Uterus (tissue), 4 donors: ENCODE data around the gene ALDH4A1. TPM values are rescaled to one million over a fixed set of nuclear protein-coding genes. Genes with fewer than 3 reads are reported as not detected.

Experiments used
- DNase-seq, 2 donors: peaks; one replicate each; pipeline ENCODE4 v3.0.0-alpha.2; 2019 to 2020
- H3K27ac ChIP-seq, 2 donors: fragments of 200-600 bp; sonication (generic); 1 replicate in 1 of 2; 2 replicates in 1 of 2; pipeline ENCODE4 v1.5.1; 2016 to 2018
- H3K27me3 ChIP-seq, 2 donors: fragments of 200-600 bp; sonication (generic); one replicate each; pipeline ENCODE4 v1.5.1; 2018 to 2019; ENCODE audit warnings: control low read depth in 1 of 2
- H3K36me3 ChIP-seq, 2 donors: fragments of 200-600 bp; sonication (generic); one replicate each; pipeline ENCODE4 v1.5.1; 2019; ENCODE audit warnings: control low read depth in 1 of 2
- H3K4me1 ChIP-seq, 2 donors: fragments of 200-600 bp; sonication (generic); one replicate each; pipeline ENCODE4 v1.5.1; 2018 to 2019; ENCODE audit warnings: control low read depth in 1 of 2
- H3K4me3 ChIP-seq, 2 donors: fragments of 200-600 bp; sonication (generic); 1 replicate in 1 of 2; 2 replicates in 1 of 2; pipeline ENCODE4 v1.5.1; 2018 to 2019; ENCODE audit warnings: mild to moderate bottlenecking in 1 of 2
- H3K9me3 ChIP-seq, 2 donors: fragments of 200-600 bp; sonication (generic); one replicate each; pipeline ENCODE4 v1.5.1; 2019; ENCODE audit warnings: control low read depth in 1 of 2
- CTCF ChIP-seq, 4 experiments: fragments of 200-600 bp in 2 of 4; fragments of 450-650 bp in 2 of 4; sonication (generic) in 2 of 4; IDR thresholded peaks; one replicate each; pipeline ENCODE4 v1.5.1; 2016 to 2019; ENCODE audit warnings: antibody characterized with exemption in 4 of 4, mild to moderate bottlenecking in 2 of 4, moderate library complexity in 1 of 4
- POLR2A ChIP-seq, 2 donors: fragments of 450-650 bp; IDR thresholded peaks; one replicate each; pipeline ENCODE4 v1.6.1; 2016; ENCODE audit warnings: antibody characterized with exemption in 2 of 2, mild to moderate bottlenecking in 1 of 2, moderate library complexity in 1 of 2
- intact Hi-C: fragments of 100-400 bp; cut with DNase I; formaldehyde crosslinking; loops from one replicate; pipeline ENCODE4 v1.15.1; 2023; ENCODE audit warnings: low total_unique reads
- total RNA-seq, 4 donors: library from RNA; depleted of rRNA in 3 of 4; stranded (reverse); fragments of >200 nt in 3 of 4; gene quantifications; one replicate each; pipeline versions ENCODE4 v1.1.0 to v1.2.4, GENCODE V29; 2014 to 2023
- donor health status: DM: yes; HTN: yes; CAD: no.

ALDH4A1 gene
- total RNA-seq, 4 donors from 2014 or later = 2.6 to 18.5 (median 10.3) TPM

DNA sequence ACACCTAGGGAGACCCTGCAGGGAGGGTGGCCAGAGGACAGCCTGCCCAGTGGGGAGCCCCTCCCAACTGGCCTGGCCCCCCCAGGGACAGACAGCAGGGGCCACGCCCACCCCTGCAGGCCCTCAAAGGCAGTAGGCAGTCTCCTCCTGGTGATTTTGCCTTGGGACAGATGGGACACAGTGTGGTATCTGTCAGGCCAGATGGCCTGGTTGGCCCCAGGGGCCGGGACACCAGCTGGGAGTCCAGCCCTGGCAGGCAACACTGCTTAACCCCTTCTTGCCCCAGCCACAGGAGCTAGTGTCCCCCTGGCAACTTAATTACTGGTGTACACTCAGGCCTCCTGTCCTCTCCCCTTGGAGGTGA, 36.3 kb upstream of the ALDH4A1 start:
- Histone ChIP-seq H3K4me1 (peaks cover 0 to 20% of the 10 kb centered on the region in 2 donors), H3K27me3 (no peaks in the 10 kb centered on the region), H3K9me3 (no peaks in the 10 kb centered on the region), H3K36me3 (no peaks in the 10 kb centered on the region), H3K27ac (no peak overlapping the region), H3K4me3 (no peak overlapping the region)
- TF ChIP-seq CTCF (IDR thresholded peaks at IDR 0.05) (no peak), POLR2A (IDR thresholded peaks at IDR 0.05) (no peak)
- no peak for DNase-seq
- intact Hi-C loops = no loop called here

DNA sequence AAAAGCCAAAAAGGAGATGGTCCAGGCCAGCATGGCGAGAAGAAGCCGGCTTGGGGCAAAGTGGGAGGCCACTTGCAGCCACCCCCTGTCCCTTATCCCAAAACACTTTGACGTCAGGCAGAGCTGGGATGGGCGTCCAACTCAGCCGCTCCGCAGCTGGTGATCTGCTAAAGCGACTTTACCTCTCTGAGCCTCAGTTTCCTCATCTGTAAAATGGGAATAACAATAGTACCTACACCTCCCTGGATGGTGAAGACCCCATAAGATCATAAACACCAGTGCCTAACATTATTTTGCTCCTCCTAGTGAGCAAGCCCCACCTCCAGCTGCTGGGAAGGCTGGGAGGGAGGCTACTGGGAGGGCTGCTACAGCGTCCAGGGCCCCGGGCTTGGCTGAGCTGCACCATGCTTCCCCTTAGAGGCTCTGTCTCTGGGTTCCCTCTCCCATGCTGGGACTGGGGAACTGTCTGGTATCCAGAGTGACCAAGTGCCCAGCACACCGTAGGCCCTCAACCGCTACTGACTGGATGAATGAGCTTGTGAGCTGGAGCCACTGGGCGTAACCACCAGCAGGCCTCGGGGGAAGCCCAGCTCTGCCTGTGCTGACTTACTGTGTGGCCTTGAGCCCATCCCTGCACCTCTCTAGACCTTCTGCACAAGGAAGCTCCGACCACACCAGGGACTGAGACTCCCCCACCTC, 35.8 kb upstream of the ALDH4A1 start:
- H3K36me3 ChIP-seq = no peaks in the 10 kb centered on the region
- TF ChIP-seq POLR2A (IDR thresholded peaks at IDR 0.05) (no peak), CTCF (IDR thresholded peaks at IDR 0.05) (no peak)
- H3K27ac ChIP-seq = no peak overlapping the region
- peaks cover 0 to 20% of the 10 kb centered on the region in 2 donors for H3K4me1 ChIP-seq
- intact Hi-C loops = no loop called here
- no peak for DNase-seq
- no peak overlapping the region for H3K4me3 ChIP-seq
- no peaks in the 10 kb centered on the region for H3K9me3 ChIP-seq
- H3K27me3 ChIP-seq = no peaks in the 10 kb centered on the region

DNA sequence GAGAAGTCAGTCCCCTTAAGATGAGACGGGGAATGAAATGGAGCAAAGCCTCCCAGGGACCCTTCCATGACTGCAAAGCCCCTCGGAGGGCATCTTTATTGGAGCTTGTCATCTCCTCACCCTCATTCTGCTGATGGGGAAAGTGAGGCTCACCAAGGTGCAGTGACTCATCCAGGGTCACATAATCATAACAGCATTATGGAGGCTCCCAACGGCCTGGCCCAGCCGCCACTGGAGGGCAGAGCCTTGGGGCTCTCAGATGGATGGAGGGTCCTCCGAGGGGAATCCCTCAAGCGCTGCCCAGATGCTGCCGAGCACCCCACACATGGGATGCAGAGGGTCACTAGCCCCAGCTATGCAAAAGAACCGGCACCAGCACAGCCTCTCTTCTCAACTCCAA, 35.2 kb upstream of the ALDH4A1 start:
- Histone ChIP-seq H3K4me1 (peaks cover 0 to 20% of the 10 kb centered on the region in 2 donors), H3K27me3 (no peaks in the 10 kb centered on the region), H3K36me3 (no peaks in the 10 kb centered on the region), H3K9me3 (no peaks in the 10 kb centered on the region), H3K4me3 (no peak overlapping the region), H3K27ac (no peak overlapping the region)
- no peak for TF ChIP-seq POLR2A (IDR thresholded peaks at IDR 0.05)
- no peak for TF ChIP-seq CTCF (IDR thresholded peaks at IDR 0.05)
- intact Hi-C loops = no loop called here
- no peak for DNase-seq

DNA sequence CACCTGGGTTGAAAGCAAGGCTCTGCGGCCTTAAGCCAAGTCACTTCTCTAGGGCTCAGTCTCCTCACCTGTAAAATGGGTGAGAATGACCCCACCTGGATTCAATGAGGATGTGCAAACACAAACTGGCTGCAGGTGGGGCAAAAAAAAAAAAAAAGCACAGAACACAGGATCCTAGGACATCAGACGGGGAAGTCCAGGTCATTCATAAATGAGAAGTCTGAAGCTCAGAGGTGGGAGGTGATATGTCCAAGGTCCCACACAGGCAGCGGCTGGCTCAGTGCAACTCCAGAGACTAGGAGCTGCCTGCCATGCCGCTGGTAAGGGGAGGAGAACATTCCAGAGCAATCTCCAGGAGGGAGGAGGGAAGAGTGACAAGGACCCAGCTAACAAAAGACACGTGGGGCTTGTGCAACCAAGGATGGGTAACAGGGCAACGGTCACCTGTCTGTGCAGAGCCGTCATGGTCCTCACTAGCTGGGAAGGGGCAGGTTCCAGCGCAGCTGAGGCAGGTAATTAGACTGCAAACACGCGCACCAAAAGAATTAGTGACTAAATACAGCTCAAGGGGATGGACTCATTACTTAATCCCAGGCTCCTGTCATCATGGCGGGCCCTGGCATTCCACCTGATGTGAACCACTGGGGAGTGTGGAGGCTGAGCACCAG, 34.6 kb upstream of the ALDH4A1 start:
- intact Hi-C loops = no loop called here
- no peak overlapping the region for H3K27ac ChIP-seq
- no peak overlapping the region for H3K4me3 ChIP-seq
- no peaks in the 10 kb centered on the region for H3K36me3 ChIP-seq
- DNase-seq = no peak
- H3K27me3 ChIP-seq = no peaks in the 10 kb centered on the region
- TF ChIP-seq CTCF (IDR thresholded peaks at IDR 0.05) (no peak), POLR2A (IDR thresholded peaks at IDR 0.05) (no peak)
- peaks cover 0 to 20% of the 10 kb centered on the region in 2 donors for H3K4me1 ChIP-seq
- no peaks in the 10 kb centered on the region for H3K9me3 ChIP-seq

GRCh38 chr1:18936471-18936813, 34.1 kb upstream of the ALDH4A1 start:
- H3K27me3 ChIP-seq = no peaks in the 10 kb centered on the region
- no peak overlapping the region for H3K27ac ChIP-seq
- H3K36me3 ChIP-seq = no peaks in the 10 kb centered on the region
- no peaks in the 10 kb centered on the region for H3K9me3 ChIP-seq
- peaks cover 0 to 14% of the 10 kb centered on the region in 2 donors for H3K4me1 ChIP-seq
- TF ChIP-seq CTCF (IDR thresholded peaks at IDR 0.05) (no peak), POLR2A (IDR thresholded peaks at IDR 0.05) (no peak)
- intact Hi-C loops = no loop called here
- no peak overlapping the region for H3K4me3 ChIP-seq
- DNase-seq = no peak
